GM21381 (cell line): ENCODE data around the gene EVC2.

Experiments used
- ATAC-seq: cut with Tn5 transposase; IDR thresholded peaks from one replicate; pipeline ENCODE4 v1.9.1; 2021; ENCODE audit warnings: mild to moderate bottlenecking, moderate library complexity; ENCODE audit not compliant: unreplicated experiment

The EVC2 gene

DNA sequence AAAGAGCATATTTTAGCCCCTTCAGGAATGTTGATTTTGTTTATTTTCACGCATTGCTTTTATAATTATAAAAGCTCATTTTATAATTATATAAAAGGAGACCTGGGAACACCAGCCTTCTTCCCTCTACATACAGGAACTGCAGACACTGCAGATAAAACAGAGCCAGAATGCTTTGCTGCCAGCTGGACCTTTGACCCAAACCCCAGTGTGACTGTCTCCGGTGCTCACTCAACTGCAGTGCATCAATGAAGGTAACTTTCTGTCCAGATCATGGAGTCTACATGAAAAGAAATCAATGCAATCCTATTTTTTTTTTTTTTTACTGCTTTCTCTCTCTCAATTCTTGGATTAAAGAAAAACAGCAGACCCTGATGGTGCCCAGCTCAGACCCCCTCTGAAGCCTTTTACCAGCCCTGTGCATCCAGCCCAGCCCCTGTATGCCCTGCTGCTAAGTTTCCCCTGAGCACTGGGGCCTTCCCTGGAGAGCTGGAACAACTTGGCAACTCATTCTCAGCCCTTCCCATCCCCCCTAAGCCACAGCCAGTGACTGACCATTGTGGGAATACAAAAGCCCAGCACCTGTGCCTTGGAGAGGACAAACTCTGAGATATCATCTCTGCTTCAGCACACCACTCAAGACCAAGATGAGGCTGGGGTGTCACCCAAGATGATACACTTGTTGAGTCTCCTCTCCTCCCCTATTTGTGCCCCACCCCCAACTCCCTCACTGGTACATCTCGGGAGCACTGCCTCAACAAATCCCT lies 182.1 kb downstream of the EVC2 start:
- no peak for ATAC-seq

DNA sequence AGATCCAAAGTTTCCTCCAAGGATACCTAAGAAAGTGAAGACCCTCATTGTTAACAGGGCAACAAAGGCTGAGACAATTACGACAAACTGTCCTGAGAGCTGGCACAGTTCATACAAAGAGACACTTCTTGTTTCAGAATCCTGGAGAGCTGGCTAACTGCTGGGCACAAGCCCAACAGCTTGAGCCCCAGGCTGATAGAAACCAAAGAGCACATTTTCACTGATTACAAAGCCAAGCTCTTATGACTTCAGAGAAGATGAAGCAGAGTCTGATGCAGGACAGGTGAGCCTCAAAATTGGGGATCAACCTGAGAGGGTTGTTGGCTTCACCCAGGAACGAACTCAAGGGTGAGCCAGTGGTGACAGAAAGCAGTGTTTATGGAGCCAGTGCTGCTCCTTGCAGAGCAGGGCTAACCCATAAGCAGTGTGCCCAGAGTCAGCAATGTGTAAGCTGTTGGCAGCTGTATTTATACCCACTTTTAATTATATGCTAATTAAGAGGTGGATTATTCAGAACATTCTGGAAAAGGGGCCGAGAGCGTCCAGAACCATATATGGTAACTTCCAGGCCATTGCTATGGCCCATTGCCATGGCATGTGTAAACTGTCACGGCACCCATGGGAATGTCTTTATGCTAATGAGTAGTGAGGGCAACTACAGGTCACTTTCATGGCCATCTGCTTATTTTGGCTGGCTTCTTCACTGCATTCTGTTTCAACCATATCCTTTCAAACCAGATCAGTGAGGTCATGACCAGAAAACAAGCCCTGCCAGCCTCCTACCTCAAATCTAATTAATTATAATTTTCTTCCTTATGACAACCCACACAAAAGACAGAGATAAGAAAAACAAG lies 183.7 kb downstream of the EVC2 start:
- no peak for ATAC-seq

DNA sequence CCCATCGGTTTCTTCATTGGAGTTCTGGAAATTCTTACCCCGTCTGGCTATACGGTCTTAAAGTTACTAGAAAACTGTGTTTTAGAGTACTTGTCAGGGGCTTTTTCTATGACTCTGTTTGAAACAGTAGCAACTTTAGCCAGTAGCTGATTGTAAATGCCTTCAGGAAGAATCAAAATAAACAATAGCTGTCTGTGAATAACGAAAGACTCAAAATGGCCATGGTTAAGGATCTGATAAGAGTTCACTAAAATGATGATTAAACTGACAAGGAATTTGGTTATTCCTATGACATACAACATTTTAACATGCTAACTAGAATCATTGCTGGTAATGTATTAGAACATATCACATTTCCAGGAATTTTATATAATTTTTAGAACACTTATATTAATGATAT lies 191.0 kb downstream of the EVC2 start:
- no peak for ATAC-seq

DNA sequence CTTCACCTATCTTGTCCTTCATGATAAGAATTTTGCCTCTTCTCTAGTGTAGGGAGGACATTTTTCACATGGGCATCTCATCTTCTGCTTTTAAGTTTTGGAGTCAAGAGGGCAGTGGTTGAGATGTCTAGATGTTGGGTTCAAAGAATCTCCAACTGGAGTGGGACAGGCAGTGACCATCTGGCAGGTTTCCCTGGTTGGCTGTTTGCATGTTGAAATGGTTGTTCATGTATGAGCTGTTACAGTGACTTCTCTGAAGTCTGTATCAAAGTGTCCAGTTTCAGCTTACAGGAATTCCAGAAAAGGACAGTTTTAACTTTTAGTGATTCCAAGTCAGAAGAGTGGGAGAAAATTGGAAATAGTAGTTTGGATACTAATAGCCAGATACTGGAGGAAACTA lies 192.7 kb downstream of the EVC2 start:
- ATAC-seq = no peak
